Activated T-helper 1 cell treated with Interleukin-2 at 50 U/mL for 16 hours (primary cell): ENCODE results near the gene PITX2.

Source experiments
- DNase-seq: peaks from one replicate; pipeline ENCODE4 v3.0.0-alpha.2; 2020; ENCODE audit warnings: low read depth

Gene PITX2

DNA sequence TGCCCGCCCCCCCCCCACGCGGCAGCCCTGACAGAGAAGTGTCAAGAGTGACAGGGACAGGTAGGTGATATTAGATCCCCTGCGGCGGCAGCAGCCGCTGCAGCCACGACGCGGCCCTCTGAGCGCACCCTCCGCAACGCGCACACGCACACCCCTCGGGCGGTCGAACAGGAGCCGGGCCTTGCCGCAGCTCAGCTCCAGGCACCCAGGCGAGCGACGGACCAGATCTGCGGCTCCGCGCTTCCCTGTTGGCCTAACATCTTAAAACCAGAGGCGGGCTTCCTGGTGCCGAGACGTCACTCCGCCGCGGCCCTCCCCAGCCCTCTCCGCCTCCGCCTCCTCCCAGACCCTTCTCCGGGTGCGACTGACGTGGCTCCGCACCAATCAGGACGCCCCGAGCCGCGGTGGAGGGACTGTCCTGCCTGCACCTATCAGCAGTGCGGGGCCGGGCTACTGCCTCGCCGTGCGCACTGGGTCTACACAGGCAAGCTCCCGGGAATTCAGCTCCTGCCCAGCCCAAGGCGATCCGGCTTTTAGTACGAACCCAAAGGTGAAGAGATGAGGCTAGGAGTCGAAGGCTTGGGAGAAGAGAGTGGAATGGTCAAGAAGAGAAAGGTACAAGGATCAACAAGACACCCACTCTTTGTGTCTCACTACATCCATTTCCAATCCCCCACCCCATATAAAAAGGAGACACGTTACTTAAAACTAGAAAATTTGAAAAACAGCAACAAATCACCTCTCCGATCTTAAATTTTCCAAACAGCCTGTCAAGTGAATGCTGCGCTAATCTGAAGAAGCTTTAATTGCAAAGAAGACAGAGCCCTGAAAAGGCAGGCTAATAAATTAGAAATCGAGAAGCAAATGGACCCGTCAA lies at the start of gene PITX2:
Gene PITX2, minus strand, starts transcription at position 237 of the 877 bp plus-strand sequence. CDS start 617 bp downstream, outside the sequence.
- no peak for DNase-seq

GRCh38 chr4:110671679-110672078 lies 48.8 kb upstream of the PITX2 start:
- DNase-seq = no peak

DNA sequence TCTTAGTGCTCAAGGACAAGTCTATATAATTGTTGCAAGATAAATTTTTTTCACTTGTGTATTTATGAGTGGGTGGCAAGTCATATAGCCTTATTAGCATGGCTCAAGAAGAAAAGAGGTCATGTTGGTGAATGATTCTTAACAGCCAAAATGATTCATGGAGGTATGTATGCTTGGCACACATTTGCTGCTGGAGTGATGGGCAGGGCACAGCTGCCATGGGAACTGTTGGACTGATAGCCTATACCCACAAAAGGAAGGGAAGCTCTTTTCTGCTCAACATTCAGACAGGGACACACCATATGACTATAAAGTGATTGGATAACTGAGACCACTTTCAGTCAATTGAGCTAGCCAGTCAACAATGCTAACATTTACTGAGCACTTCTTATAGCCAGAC lies 46.8 kb upstream of the PITX2 start:
- DNase-seq = no peak

DNA sequence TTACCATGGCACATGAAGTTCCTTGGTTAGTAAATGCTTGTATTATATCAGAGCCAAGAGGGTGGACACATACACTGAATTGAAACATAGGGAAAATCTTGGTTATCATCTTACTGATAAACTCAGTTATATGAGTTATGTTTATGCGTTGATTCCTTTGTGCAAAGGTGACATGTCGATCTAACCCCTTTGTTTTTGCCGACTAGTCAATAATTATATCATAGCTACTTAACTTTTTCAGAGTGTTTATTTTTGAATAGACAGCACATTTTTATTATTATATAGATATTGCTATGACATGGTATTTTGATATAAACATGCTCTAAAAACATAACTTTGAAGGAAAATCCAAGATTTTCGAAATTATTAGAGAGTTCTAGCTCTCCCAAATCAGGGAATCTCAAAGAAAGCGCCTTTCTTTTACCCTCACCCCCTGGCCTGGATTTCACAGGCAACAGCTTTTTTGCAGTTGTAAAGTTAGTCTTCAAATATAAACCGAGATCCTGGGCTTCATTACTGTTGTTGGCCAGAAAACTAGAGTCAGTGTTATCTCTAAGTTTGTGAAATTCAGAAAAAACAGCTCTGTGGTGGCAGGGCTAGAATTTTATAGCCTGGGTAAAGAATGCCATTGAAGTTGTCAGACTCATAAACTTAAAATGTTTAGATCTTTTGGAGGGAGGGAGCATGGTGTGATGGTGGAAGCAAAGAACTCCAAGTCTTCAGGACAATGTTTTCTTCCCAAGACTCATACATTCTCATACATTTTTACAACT lies 45.8 kb upstream of the PITX2 start:
- DNase-seq = no peak

GRCh38 chr4:110667670-110668069 lies 44.8 kb upstream of the PITX2 start:
- DNase-seq = no peak

GRCh38 chr4:110666030-110666429 lies 43.2 kb upstream of the PITX2 start:
- no peak for DNase-seq

DNA sequence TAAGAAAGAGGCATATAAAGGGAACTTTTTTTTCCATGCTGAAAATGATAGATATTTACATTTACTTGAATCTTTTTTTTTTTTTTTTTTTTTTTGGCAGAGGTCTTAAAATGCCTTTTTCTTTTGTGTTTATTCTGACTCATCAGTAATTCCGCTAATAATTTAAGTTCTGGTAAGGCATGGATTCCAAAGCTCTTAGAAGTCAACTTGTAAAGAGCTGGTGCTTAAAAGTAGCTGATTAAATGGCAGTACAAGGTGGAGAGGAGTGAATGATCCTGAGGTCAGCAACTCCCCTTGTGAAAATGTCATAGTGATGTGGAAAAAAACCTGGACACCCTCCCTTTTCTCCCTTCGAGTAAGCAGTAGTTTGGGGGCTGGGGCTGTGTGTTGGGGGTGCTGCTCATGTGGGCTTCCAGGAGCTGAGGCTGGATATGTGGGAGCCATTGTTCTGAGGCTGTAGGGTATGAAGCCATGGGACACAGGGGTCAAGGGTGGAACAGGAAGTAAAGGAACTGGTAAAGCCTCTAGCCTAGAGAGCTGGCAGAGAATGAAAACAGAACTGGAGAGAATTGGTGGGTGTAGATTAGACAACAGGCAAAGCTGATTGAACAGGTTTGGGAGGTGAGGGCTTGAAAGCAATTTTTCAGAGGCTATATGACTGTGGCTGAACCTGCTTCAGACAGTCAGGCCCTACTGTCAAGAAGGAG lies 41.0 kb upstream of the PITX2 start:
- no peak for DNase-seq

- DNase-seq = no peak
Observed at GRCh38 chr4:110663206-110663605, 40.3 kb upstream of the PITX2 start.

DNA sequence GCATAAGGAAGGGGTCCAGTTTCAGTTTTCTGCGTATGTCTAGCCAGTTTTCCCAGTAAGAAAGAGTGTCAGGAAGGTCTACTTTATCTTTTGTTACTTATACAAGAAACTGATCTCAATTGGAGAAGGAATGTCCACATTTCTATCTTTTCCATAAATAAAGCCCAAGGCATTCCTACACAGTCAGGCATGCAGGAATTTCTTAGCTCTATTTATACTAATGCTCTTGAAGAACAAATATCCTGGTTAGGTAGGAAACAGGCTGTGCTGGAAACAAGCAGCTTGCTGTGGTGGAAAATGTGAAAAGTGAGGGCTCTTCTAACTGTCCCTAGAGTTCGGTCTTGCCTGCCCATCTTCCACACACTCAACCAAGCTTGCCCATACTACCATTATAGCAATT lies 37.9 kb upstream of the PITX2 start:
- DNase-seq = no peak

- no peak for DNase-seq
Observed at GRCh38 chr4:110654254-110654635, 31.4 kb upstream of the PITX2 start.

- DNase-seq = no peak
Observed at GRCh38 chr4:110653321-110654253, 30.7 kb upstream of the PITX2 start.

GRCh38 chr4:110644008-110644407 lies 21.1 kb upstream of the PITX2 start:
- DNase-seq = no peak

DNA sequence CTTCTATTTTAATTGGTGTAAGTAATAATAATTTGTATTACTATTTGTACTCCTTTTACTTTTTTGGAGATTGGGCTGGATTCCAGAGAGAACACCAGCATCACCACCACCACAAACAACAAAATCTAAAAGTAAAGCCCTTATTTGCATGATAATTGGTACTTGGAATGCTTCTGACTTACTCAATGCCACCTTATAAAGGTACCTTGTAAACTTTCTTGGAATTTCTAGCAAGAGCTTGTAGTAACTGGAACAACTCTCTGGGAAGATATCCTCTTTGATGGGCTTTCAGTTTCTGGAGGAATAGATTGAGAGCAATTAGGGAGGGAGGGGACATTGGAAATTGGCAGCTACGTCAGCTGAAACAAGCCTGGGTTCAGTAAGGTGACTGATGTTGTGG lies 20.2 kb upstream of the PITX2 start:
- no peak for DNase-seq

- no peak for DNase-seq
Observed at GRCh38 chr4:110641218-110641617, 18.3 kb upstream of the PITX2 start.

- DNase-seq = no peak
Observed at GRCh38 chr4:110640576-110640975, 17.7 kb upstream of the PITX2 start.

GRCh38 chr4:110639207-110640090 lies 16.6 kb upstream of the PITX2 start:
- DNase-seq = no peak

GRCh38 chr4:110638089-110638746 lies 15.3 kb upstream of the PITX2 start:
- no peak for DNase-seq

GRCh38 chr4:110637408-110638088 lies 14.7 kb upstream of the PITX2 start:
- no peak for DNase-seq

- DNase-seq = no peak
Observed at GRCh38 chr4:110636680-110637407, 14.0 kb upstream of the PITX2 start.
